ENCODE data around the gene TTYH2. TPM values are rescaled to one million over a fixed set of nuclear protein-coding genes. Genes with fewer than 3 reads are reported as not detected.

TTYH2 gene
- total and polyA plus RNA-seq, 10 of the 15 experiments (the other 5 are each of a cell fraction or from before 2014, with no cell fraction given): 0.26 to 25.2 (median 6.6) TPM

- TF ChIP-seq NBN (IDR thresholded peaks at IDR 0.05) (no peak), ESRRA (IDR thresholded peaks at IDR 0.05; ENCODE audit: low read length) (no peak), REST (IDR thresholded peaks at IDR 0.05; ENCODE audit: low read depth, low read length) (no peak), MEF2B (IDR thresholded peaks at IDR 0.05; ENCODE audit: partially characterized antibody, poor library complexity, severe bottlenecking) (no peak)
These were observed 13.9 kb upstream of the TTYH2 start (continued) for GRCh38 chr17:74199306-74200092.

GRCh38 chr17:74200112-74200511, 13.3 kb upstream of the TTYH2 start:
- ATAC-seq (no peak), FAIRE-seq (no peak), DNase-seq (ENCODE audit: low read depth, low spot score) (no peak)
- in situ Hi-C loops (cut with MboI): no loop called here
- Histone ChIP-seq H4K20me1 (ENCODE audit: control insufficient read depth, insufficient read depth) (no peaks in the 10 kb centered on the region), H3K9me3 (replicated peaks; ENCODE audit: control insufficient read depth, insufficient read depth, low read length) (no peaks in the 10 kb centered on the region), H3K4me2 (ENCODE audit: control insufficient read depth, insufficient read depth) (no peak overlapping the region), H3K4me1 (ENCODE audit: control insufficient read depth, insufficient read depth, low read length) (peaks cover 4% of the 10 kb centered on the region), H3K27ac (ENCODE audit: control insufficient read depth, insufficient read depth) (no peak overlapping the region), H3K9ac (ENCODE audit: control insufficient read depth, insufficient read depth, low read length) (no peak overlapping the region), H3K4me3 (no peak overlapping the region), H3K27me3 (replicated peaks in 1 of 2; ENCODE audit: control insufficient read depth in 2 of 2, insufficient read depth in 2 of 2, low read length in 1 of 2) (peaks cover 3 to 7% of the 10 kb centered on the region in 2 experiments), H3K36me3 (ENCODE audit: control insufficient read depth in 2 of 2, insufficient read depth in 2 of 2, low read length in 1 of 2) (peaks cover 0 to 2% of the 10 kb centered on the region in 2 experiments; a peak in 2 of 4 replicates), H2AFZ (ENCODE audit: control insufficient read depth, low read depth, low read length) (no peak overlapping the region), H3K79me2 (ENCODE audit: control insufficient read depth, insufficient read depth, low read length) (peaks cover 16% of the 10 kb centered on the region)
- 24% methylated on average over 10 of the region's 10 CpGs for WGBS (ENCODE audit: insufficient coverage, insufficient replicate concordance, low lambda C conversion rate, missing lambda C conversion rate)
- RAD21 ChIA-PET (ENCODE audit: unreplicated experiment): interaction anchor here (0.8 to 2.3 kb wide), 4 partner anchors 62 to 164 kb away, joined by 3 to 14 read pairs (median 4); no protein-coding TSS in a partner anchor
- BruUV-seq (replicated peaks): no TSS peak
- POLR2A ChIA-PET: interaction anchor here (0.5 kb wide), 1 partner anchor 225 kb away, joined by 5 read pairs; no protein-coding TSS in a partner anchor
- CTCF ChIA-PET: interaction anchor here (0.7 to 6.7 kb wide), 17 partner anchors 9 to 169 kb away, joined by 3 to 68 read pairs (median 4); no protein-coding TSS in a partner anchor
- intact Hi-C loops (cut with micrococcal nuclease; ENCODE audit: unreplicated experiment): no loop called here
- SMC1A ChIA-PET (ENCODE audit: uncharacterized antibody, unreplicated experiment): interaction anchor here (1.0 to 1.6 kb wide), 2 partner anchors 110 to 113 kb away, joined by 3 to 6 read pairs; no protein-coding TSS in a partner anchor
- TF ChIP-seq HSF1 (IDR thresholded peaks at IDR 0.05; ENCODE audit: low read depth, low read length) (no peak), STAT3 (IDR thresholded peaks at IDR 0.05; ENCODE audit: low read depth, low read length) (no peak), ESRRA (IDR thresholded peaks at IDR 0.05; ENCODE audit: low read length) (no peak), ZBED1 (IDR thresholded peaks at IDR 0.05; ENCODE audit: borderline replicate concordance) (no peak), SMAD1 (IDR thresholded peaks at IDR 0.05; ENCODE audit: low read depth, partially characterized antibody) (no peak), SMC3 (IDR thresholded peaks at IDR 0.05; ENCODE audit: borderline replicate concordance, low read length) (no peak), LARP7 (IDR thresholded peaks at IDR 0.05) (no peak), CEBPB (IDR thresholded peaks at IDR 0.05; ENCODE audit: borderline replicate concordance in 1 of 2, low read depth in 2 of 2, low read length in 2 of 2) (no peak), CREB1 (IDR thresholded peaks at IDR 0.05; ENCODE audit: low read depth) (no peak), FOXM1 (IDR thresholded peaks at IDR 0.05; ENCODE audit: low read depth, low read length) (no peak), GATAD2B (conservative IDR thresholded peaks at IDR 0.05; ENCODE audit: low read depth) (no peak), BCL11A (IDR thresholded peaks at IDR 0.05; ENCODE audit: low read depth, low read length) (no peak), GABPA (IDR thresholded peaks at IDR 0.05; ENCODE audit: low read depth) (no peak), BHLHE40 (IDR thresholded peaks at IDR 0.05; ENCODE audit: borderline replicate concordance in 1 of 2, low read depth in 2 of 2, low read length in 1 of 2) (no peak), NFIC (IDR thresholded peaks at IDR 0.05; ENCODE audit: low read depth, low read length) (no peak)

Measured in GM12878 (cell line).